Head of caudate nucleus (tissue), 42 donors: Measurements from ENCODE around the gene DOC2B.
A peak's percentile ranks its signal among the peaks of the same experiment; 100 is the strongest.
"Not testable (repeated sequence)": the region's sequence is repeated elsewhere in the genome, so short reads cannot be mapped to it uniquely, and the experiment has no call there.

Experiments
- DNase-seq, 42 donors: peaks; one replicate each; pipeline versions ENCODE4 v3.0.0 to v3.0.0-alpha.2; 2020 to 2021; ENCODE audit warnings: mixed read lengths in 7 of 42
- intact Hi-C: fragments of 100-400 bp; cut with DNase I; formaldehyde crosslinking; loops from one replicate; pipeline ENCODE4 v1.15.0; 2022

DOC2B gene

GRCh38 chr17:181245-182049, at the start of gene DOC2B:
TSS of gene DOC2B (minus strand) at chr17:181650. CDS start at chr17:181479, 171 bp downstream.
- peak in 39 of 42 donors; percentile 25 to 79 (median 53) for DNase-seq
- intact Hi-C loops: no loop called here

GRCh38 chr17:230395-230770, 48.9 kb upstream of the DOC2B start:
- intact Hi-C loops: no loop called here

GRCh38 chr17:229709-230394, 48.4 kb upstream of the DOC2B start:
- peak in 3 of 42 donors; percentile 7 to 16 (median 8) for DNase-seq
- intact Hi-C loops: no loop called here

More at GRCh38 chr17:230395-230770, 48.9 kb upstream of the DOC2B start:
- DNase-seq: peak in 3 of 42 donors; percentile 3 to 10 (median 10)

- intact Hi-C loops: no loop called here
- peak in 3 of 42 donors; percentile 8 to 21 (median 9) for DNase-seq
Measured at GRCh38 chr17:228951-229708, 47.7 kb upstream of the DOC2B start.

- peak in 3 of 42 donors; percentile 11 to 28 (median 25) for DNase-seq
Measured at GRCh38 chr17:227946-228615, 46.6 kb upstream of the DOC2B start.

GRCh38 chr17:227078-227945, 45.9 kb upstream of the DOC2B start:
- DNase-seq: peak in 26 of 42 donors; percentile 19 to 67 (median 38)
- intact Hi-C loops: no loop called here

More at GRCh38 chr17:227946-228615, 46.6 kb upstream of the DOC2B start:
- intact Hi-C loops: no loop called here

GRCh38 chr17:226108-227077, 44.9 kb upstream of the DOC2B start:
- peak in 5 of 42 donors; percentile 6 to 48 (median 23) for DNase-seq
- intact Hi-C loops: no loop called here

- intact Hi-C loops: no loop called here
- peak in 3 of 42 donors; percentile 5 to 20 (median 8) for DNase-seq
Measured at GRCh38 chr17:225551-225950, 44.1 kb upstream of the DOC2B start.

GRCh38 chr17:224576-224975, 43.1 kb upstream of the DOC2B start:
- DNase-seq, intact Hi-C loops: not testable (repeated sequence)

GRCh38 chr17:223723-224471, 42.4 kb upstream of the DOC2B start:
- intact Hi-C loops: no loop called here
- DNase-seq: peak in 3 of 42 donors; percentile 9 to 22 (median 12)

- intact Hi-C loops: no loop called here
- DNase-seq: peak in 22 of 42 donors; percentile 0 to 75 (median 38)
Measured at GRCh38 chr17:222172-222571, 40.7 kb upstream of the DOC2B start.

GRCh38 chr17:219696-220095, 38.2 kb upstream of the DOC2B start:
- peak in 4 of 42 donors; percentile 1 to 18 (median 9) for DNase-seq
- intact Hi-C loops: no loop called here

GRCh38 chr17:218432-219110, 37.1 kb upstream of the DOC2B start:
- intact Hi-C loops: no loop called here
- peak in 3 of 42 donors; percentile 15 to 23 (median 21) for DNase-seq

- intact Hi-C loops: no loop called here
- no peak for DNase-seq
Measured at GRCh38 chr17:216625-217024, 35.2 kb upstream of the DOC2B start.
